ENCODE data around the gene TMEM143. TPM values are rescaled to one million over a fixed set of nuclear protein-coding genes. Genes with fewer than 3 reads are reported as not detected.
"Not testable (repeated sequence)": the region's sequence is repeated elsewhere in the genome, so short reads cannot be mapped to it uniquely, and the experiment has no call there.

The TMEM143 gene
- total RNA-seq, 1 donor from 2014 or later: 25.3 TPM

DNA sequence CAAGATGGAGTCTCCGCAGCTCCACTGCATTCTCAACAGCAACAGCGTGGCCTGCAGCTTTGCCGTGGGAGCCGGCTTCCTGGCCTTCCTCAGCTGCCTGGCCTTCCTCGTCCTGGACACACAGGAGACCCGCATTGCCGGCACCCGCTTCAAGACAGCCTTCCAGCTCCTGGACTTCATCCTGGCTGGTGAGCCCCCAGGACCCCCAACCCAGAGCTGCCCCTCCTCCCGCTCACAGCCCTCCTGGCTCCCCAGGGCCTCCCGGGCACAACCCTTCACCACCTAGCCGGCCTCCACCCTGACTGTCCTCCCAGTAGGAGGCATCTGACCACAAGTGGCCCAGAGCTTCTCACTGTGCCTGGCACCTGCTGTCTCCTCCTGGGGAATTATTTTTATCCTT, 9.8 kb upstream of the TMEM143 start:
- Histone ChIP-seq H3K36me3 (no peaks in the 10 kb centered on the region), H3K27me3 (no peaks in the 10 kb centered on the region), H3K9me3 (no peaks in the 10 kb centered on the region), H3K4me3 (no peak overlapping the region), H3K27ac (no peak overlapping the region), H3K4me1 (no peaks in the 10 kb centered on the region)
- DNase-seq (ENCODE audit: low spot score in 2 of 2): no peak
- no peak for TF ChIP-seq CTCF (IDR thresholded peaks at IDR 0.05)
- intact Hi-C loops (cut with DNase I): no loop called here

- no peak for TF ChIP-seq CTCF (IDR thresholded peaks at IDR 0.05)
- Histone ChIP-seq H3K27me3 (no peaks in the 10 kb centered on the region), H3K9me3 (no peaks in the 10 kb centered on the region), H3K27ac (no peak overlapping the region), H3K36me3 (no peaks in the 10 kb centered on the region), H3K4me1 (no peaks in the 10 kb centered on the region), H3K4me3 (no peak overlapping the region)
- intact Hi-C loops (cut with DNase I): no loop called here
- no peak for DNase-seq (ENCODE audit: low spot score in 2 of 2)
Observed at GRCh38 chr19:48372904-48373303, 9.2 kb upstream of the TMEM143 start.

DNA sequence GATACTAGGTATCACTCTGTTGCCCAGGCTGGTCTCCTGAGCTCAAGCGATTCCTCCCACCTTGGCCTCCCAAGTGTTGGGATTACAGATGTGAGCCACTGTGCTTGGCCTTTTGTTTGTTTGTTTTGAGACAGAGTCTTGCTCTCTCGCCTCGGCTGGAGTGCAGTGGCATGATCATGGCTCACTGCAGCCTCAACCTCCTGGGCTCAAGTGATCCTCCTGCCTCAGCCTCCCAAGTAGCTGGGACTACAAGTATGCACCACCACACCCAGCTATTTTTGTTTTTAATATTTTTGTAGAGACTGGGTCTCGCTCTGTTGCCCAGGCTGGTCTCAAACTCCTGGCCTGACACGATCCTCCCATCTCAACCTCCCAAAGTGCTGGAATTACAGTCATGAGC, 8.0 kb upstream of the TMEM143 start:
- intact Hi-C loops (cut with DNase I); H3K4me3 ChIP-seq; DNase-seq (ENCODE audit: low spot score in 2 of 2): not testable (repeated sequence)

GRCh38 chr19:48371367-48371766, 7.6 kb upstream of the TMEM143 start:
- Histone ChIP-seq H3K4me1 (no peaks in the 10 kb centered on the region), H3K4me3 (no peak overlapping the region), H3K9me3 (no peaks in the 10 kb centered on the region), H3K27me3 (no peaks in the 10 kb centered on the region), H3K27ac (no peak overlapping the region), H3K36me3 (no peaks in the 10 kb centered on the region)
- no peak for DNase-seq (ENCODE audit: low spot score in 2 of 2)
- intact Hi-C loops (cut with DNase I): no loop called here
- no peak for TF ChIP-seq CTCF (IDR thresholded peaks at IDR 0.05)

More for the DNA sequence above, 8.0 kb upstream of the TMEM143 start:
- H3K27ac ChIP-seq, H3K36me3 ChIP-seq, H3K9me3 ChIP-seq, H3K4me1 ChIP-seq, H3K27me3 ChIP-seq: not testable (repeated sequence)

DNA sequence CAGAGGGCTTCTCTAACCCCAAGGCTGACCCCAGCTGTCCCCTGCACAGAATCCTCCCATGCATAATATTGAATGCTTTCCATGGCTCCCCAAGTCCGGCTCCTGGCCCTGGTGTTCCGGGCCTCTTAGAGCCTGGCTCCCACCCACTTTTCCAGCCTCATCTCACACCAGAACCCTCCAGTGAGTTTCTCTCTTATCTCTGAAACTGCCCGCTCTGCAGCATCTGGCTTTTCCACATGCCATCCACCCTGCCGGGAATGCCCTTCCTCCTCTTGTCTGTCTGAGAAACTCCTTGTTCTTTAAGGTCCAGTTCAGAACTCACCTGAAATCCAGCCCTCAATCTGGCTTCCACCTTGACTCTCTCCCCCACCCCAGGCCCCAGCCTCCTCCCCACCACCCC, 7.2 kb upstream of the TMEM143 start:
- DNase-seq (ENCODE audit: low spot score in 2 of 2): no peak
- no peak for TF ChIP-seq CTCF (IDR thresholded peaks at IDR 0.05)
- H3K27ac ChIP-seq: no peak overlapping the region

GRCh38 chr19:48368936-48369335, 5.2 kb upstream of the TMEM143 start:
- H3K27ac ChIP-seq: no peak overlapping the region
- DNase-seq (ENCODE audit: low spot score in 2 of 2): no peak
- H3K4me3 ChIP-seq: no peak overlapping the region
- H3K9me3 ChIP-seq: no peaks in the 10 kb centered on the region
- peaks cover 0 to 4% of the 10 kb centered on the region in 2 donors for H3K4me1 ChIP-seq
- no peaks in the 10 kb centered on the region for H3K27me3 ChIP-seq
- H3K36me3 ChIP-seq: no peaks in the 10 kb centered on the region
- TF ChIP-seq CTCF (IDR thresholded peaks at IDR 0.05): no peak
- intact Hi-C loops (cut with DNase I): loop anchor here (10.0 kb wide), 1 partner anchor 346 kb away; the partner anchor contains the start of gene MAMSTR

More for the DNA sequence above, 7.2 kb upstream of the TMEM143 start:
- Histone ChIP-seq H3K9me3 (no peaks in the 10 kb centered on the region), H3K4me3 (no peak overlapping the region), H3K4me1 (no peaks in the 10 kb centered on the region), H3K36me3 (no peaks in the 10 kb centered on the region), H3K27me3 (no peaks in the 10 kb centered on the region)
- intact Hi-C loops (cut with DNase I): no loop called here
